NOMO-1 treated with DMSO at 0.1 percent for 48 hours (cell line): ENCODE data around the gene GGTLC1.
"Not testable (repeated sequence)": the region's sequence is repeated elsewhere in the genome, so short reads cannot be mapped to it uniquely, and the experiment has no call there.

Experiments
- DNase-seq: peaks from one replicate; lab custom pipeline; 2025; ENCODE audit not compliant: unreplicated experiment; lab: John Stamatoyannopoulos, UW

Gene GGTLC1

GRCh38 chr20:23995291-23995690 is 6.7 kb upstream of the GGTLC1 start:
- not testable (repeated sequence) for DNase-seq

- DNase-seq: not testable (repeated sequence)
Measured at GRCh38 chr20:23994001-23994633, 5.5 kb upstream of the GGTLC1 start.

- DNase-seq: not testable (repeated sequence)
Measured at GRCh38 chr20:23993440-23993839, 4.9 kb upstream of the GGTLC1 start.

GRCh38 chr20:23990296-23990695 is 1.7 kb upstream of the GGTLC1 start:
- DNase-seq: not testable (repeated sequence)

GRCh38 chr20:23988966-23989365 is 387 bp upstream of the GGTLC1 start:
- DNase-seq: not testable (repeated sequence)

GRCh38 chr20:23986716-23987115 is 1.9 kb downstream of the GGTLC1 start:
- not testable (repeated sequence) for DNase-seq

GRCh38 chr20:23986310-23986709 is 2.3 kb downstream of the GGTLC1 start:
- DNase-seq: not testable (repeated sequence)

GRCh38 chr20:23985790-23986225 is 2.8 kb downstream of the GGTLC1 start:
- DNase-seq: not testable (repeated sequence)

- DNase-seq: not testable (repeated sequence)
Measured at GRCh38 chr20:23985066-23985789, 3.4 kb downstream of the GGTLC1 start.

GRCh38 chr20:23984476-23985023 is 4.0 kb downstream of the GGTLC1 start:
- DNase-seq: not testable (repeated sequence)

- not testable (repeated sequence) for DNase-seq
Measured at GRCh38 chr20:23982112-23983018, 6.2 kb downstream of the GGTLC1 start.

GRCh38 chr20:23981526-23981925 is 7.1 kb downstream of the GGTLC1 start:
- DNase-seq: not testable (repeated sequence)

- not testable (repeated sequence) for DNase-seq
Measured at GRCh38 chr20:23981014-23981413, 7.6 kb downstream of the GGTLC1 start.

GRCh38 chr20:23979899-23980811 is 8.4 kb downstream of the GGTLC1 start:
- DNase-seq: not testable (repeated sequence)

- not testable (repeated sequence) for DNase-seq
Measured at GRCh38 chr20:23979380-23979779, 9.2 kb downstream of the GGTLC1 start.

GRCh38 chr20:23978457-23978856 is 10.1 kb downstream of the GGTLC1 start:
- DNase-seq: not testable (repeated sequence)

- no peak for DNase-seq
Measured at GRCh38 chr20:23974966-23975365, 13.6 kb downstream of the GGTLC1 start.

GRCh38 chr20:23971310-23971709 is 17.3 kb downstream of the GGTLC1 start:
- DNase-seq: no peak

GRCh38 chr20:23970049-23970448 is 18.5 kb downstream of the GGTLC1 start:
- no peak for DNase-seq

GRCh38 chr20:23967616-23967979 is 21.0 kb downstream of the GGTLC1 start:
- DNase-seq: no peak
